Islet of Langerhans (tissue), 1 donor: ENCODE results near the gene TPX2.
"Not testable (repeated sequence)": the region's sequence is repeated elsewhere in the genome, so short reads cannot be mapped to it uniquely, and the experiment has no call there.

Source experiments
- FAIRE-seq: peaks from one replicate; lab custom pipeline; 2011; peaks lifted over from hg19 to GRCh38; lab: Jason Lieb, UNC

Gene TPX2

GRCh38 chr20:31719644-31720485 is 19.2 kb upstream of the TPX2 start:
- FAIRE-seq: no peak

- no peak for FAIRE-seq
Observed at GRCh38 chr20:31720486-31721407, 18.3 kb upstream of the TPX2 start.

GRCh38 chr20:31721408-31722256 is 17.5 kb upstream of the TPX2 start:
- FAIRE-seq: no peak

- FAIRE-seq: no peak
Observed at GRCh38 chr20:31722257-31723068, 16.6 kb upstream of the TPX2 start, which contains the start of gene BCL2L1. BCL2L1 (minus strand) TSS chr20:31722868; CDS start chr20:31722218, 650 bp downstream.

- FAIRE-seq: no peak
Observed at GRCh38 chr20:31723069-31723318, 16.1 kb upstream of the TPX2 start.

- no peak for FAIRE-seq
Observed at GRCh38 chr20:31723319-31724078, 15.6 kb upstream of the TPX2 start.

- FAIRE-seq: no peak
Observed at GRCh38 chr20:31731321-31731717, 7.8 kb upstream of the TPX2 start.

GRCh38 chr20:31739550-31739977 is 474 bp downstream of the TPX2 start:
- FAIRE-seq: no peak

- FAIRE-seq: no peak
Observed at GRCh38 chr20:31740208-31740607, 1.1 kb downstream of the TPX2 start.

GRCh38 chr20:31740656-31741323 is 1.7 kb downstream of the TPX2 start:
- FAIRE-seq: no peak

- no peak for FAIRE-seq
Observed at GRCh38 chr20:31746068-31746878, 7.2 kb downstream of the TPX2 start.

GRCh38 chr20:31747028-31747427 is 7.9 kb downstream of the TPX2 start:
- FAIRE-seq: not testable (repeated sequence)

GRCh38 chr20:31747640-31748039 is 8.6 kb downstream of the TPX2 start:
- FAIRE-seq: no peak

- FAIRE-seq: no peak
Observed at GRCh38 chr20:31749223-31749622, 10.1 kb downstream of the TPX2 start.

GRCh38 chr20:31751126-31751525 is 12.0 kb downstream of the TPX2 start:
- no peak for FAIRE-seq

GRCh38 chr20:31757254-31757653 is 18.2 kb downstream of the TPX2 start:
- no peak for FAIRE-seq

GRCh38 chr20:31758521-31758920 is 19.4 kb downstream of the TPX2 start:
- no peak for FAIRE-seq

- FAIRE-seq: no peak
Observed at GRCh38 chr20:31758991-31759390, 19.9 kb downstream of the TPX2 start.

GRCh38 chr20:31759836-31760518 is 20.9 kb downstream of the TPX2 start:
- no peak for FAIRE-seq
